SK-N-SH treated with all-trans-retinoic acid at 6 μM for 48 hours (cell line): Measurements from ENCODE around the gene POLR1F.
"Not testable (repeated sequence)": the region's sequence is repeated elsewhere in the genome, so short reads cannot be mapped to it uniquely, and the experiment has no call there.

Experiments used
- ATAC-seq: fragments of 200-7000 bp; cut with Tn5 transposase; 3 replicates; pipeline ENCODE4 v1.9.1; 2020; ENCODE audit warnings: mild to moderate bottlenecking, moderate library complexity
- ARNTL ChIP-seq: fragments of 450-650 bp; formaldehyde crosslinking; IDR thresholded peaks from 2 replicates; pipeline ENCODE4 v1.5.0; 2020; ENCODE audit warnings: low read depth, mild to moderate bottlenecking, moderate library complexity, borderline replicate concordance
- BACH2 ChIP-seq: fragments of 250-450 bp; sonication (Bioruptor Pico); IDR thresholded peaks from 2 replicates; pipeline ENCODE4 v1.9.0; 2021; ENCODE audit warnings: mild to moderate bottlenecking, borderline replicate concordance
- ESRRG ChIP-seq: fragments of 250-450 bp; sonication (Bioruptor Pico); IDR thresholded peaks from 2 replicates; pipeline ENCODE4 v1.6.1; 2021; ENCODE audit warnings: mild to moderate bottlenecking
- GLIS3 ChIP-seq: fragments of 250-450 bp; sonication (Bioruptor Pico); IDR thresholded peaks from 2 replicates; pipeline ENCODE4 v1.5.0; 2020; ENCODE audit warnings: mild to moderate bottlenecking, moderate library complexity
- ISL1 ChIP-seq: fragments of 250-450 bp; sonication (Bioruptor Pico); IDR thresholded peaks from 2 replicates; pipeline ENCODE4 v2.1.2; 2022; ENCODE audit warnings: mild to moderate bottlenecking, moderate library complexity
- OSR1 ChIP-seq: fragments of 250-450 bp; sonication (Bioruptor Pico); IDR thresholded peaks from 2 replicates; pipeline ENCODE4 v1.8.0; 2022; ENCODE audit warnings: moderate library complexity, mild to moderate bottlenecking, inconsistent platforms
- PATZ1 ChIP-seq: fragments of 250-450 bp; sonication (Bioruptor Pico); IDR thresholded peaks from 2 replicates; pipeline ENCODE4 v1.8.0; 2020; ENCODE audit warnings: mild to moderate bottlenecking, moderate library complexity, borderline replicate concordance
- PPARA ChIP-seq: fragments of 250-450 bp; sonication (Bioruptor Pico); IDR thresholded peaks from 2 replicates; pipeline ENCODE4 v1.5.0; 2020; ENCODE audit warnings: mild to moderate bottlenecking, borderline replicate concordance
- RARB ChIP-seq: fragments of 250-450 bp; sonication (Bioruptor Pico); IDR thresholded peaks from 2 replicates; pipeline ENCODE4 v1.8.0; 2021; ENCODE audit warnings: mild to moderate bottlenecking, moderate library complexity
- SNAI2 ChIP-seq: fragments of 250-450 bp; sonication (Bioruptor Pico); IDR thresholded peaks from 2 replicates; pipeline ENCODE4 v1.5.0; 2020; ENCODE audit warnings: mild to moderate bottlenecking, moderate library complexity
- TCF4 ChIP-seq: fragments of 250-450 bp; sonication (Bioruptor Pico); IDR thresholded peaks from 2 replicates; pipeline ENCODE4 v1.8.0; 2021; ENCODE audit warnings: mild to moderate bottlenecking, moderate library complexity, borderline replicate concordance
- TOX ChIP-seq: fragments of 250-450 bp; sonication (Bioruptor Pico); IDR thresholded peaks from 2 replicates; pipeline ENCODE4 v1.8.0; 2021; ENCODE audit warnings: mild to moderate bottlenecking, moderate library complexity, borderline replicate concordance
- ZC3H10 ChIP-seq: fragments of 250-450 bp; sonication (Bioruptor Pico); IDR thresholded peaks from 2 replicates; pipeline ENCODE4 v1.5.1; 2021; ENCODE audit warnings: mild to moderate bottlenecking, moderate library complexity
- ZFP30 ChIP-seq: fragments of 450-650 bp; formaldehyde crosslinking; IDR thresholded peaks from 2 replicates; pipeline ENCODE4 v1.5.0; 2022; ENCODE audit warnings: mild to moderate bottlenecking, moderate library complexity
- ZNF565 ChIP-seq: fragments of 450-650 bp; formaldehyde crosslinking; conservative IDR thresholded peaks from 2 replicates; pipeline ENCODE4 v1.5.0; 2020; ENCODE audit warnings: low read depth, mild to moderate bottlenecking, moderate library complexity
- ZNF70 ChIP-seq: fragments of 450-650 bp; formaldehyde crosslinking; IDR thresholded peaks from 2 replicates; pipeline ENCODE4 v1.5.0; 2020; ENCODE audit warnings: mild to moderate bottlenecking, moderate library complexity
- ZNF8 ChIP-seq: fragments of 450-650 bp; formaldehyde crosslinking; IDR thresholded peaks from 2 replicates; pipeline ENCODE4 v1.5.0; 2020; ENCODE audit warnings: mild to moderate bottlenecking, moderate library complexity
- TF ChIP-seq, protein P1 (sequence below): fragments of 250-450 bp; sonication (Bioruptor Pico); IDR thresholded peaks from 2 replicates; pipeline ENCODE4 v1.5.1; 2020; ENCODE audit warnings: low read depth, mild to moderate bottlenecking, moderate library complexity
- TF ChIP-seq, protein P2 (sequence below): fragments of 250-450 bp; sonication (Bioruptor Pico); IDR thresholded peaks from 2 replicates; pipeline ENCODE4 v1.5.1; 2021; ENCODE audit warnings: mild to moderate bottlenecking, moderate library complexity
- TF ChIP-seq, protein P3 (sequence below): fragments of 250-450 bp; sonication (Bioruptor Pico); IDR thresholded peaks from 2 replicates; pipeline ENCODE4 v1.8.0; 2021; ENCODE audit warnings: low read depth, mild to moderate bottlenecking, moderate library complexity, borderline replicate concordance

Gene POLR1F

DNA sequence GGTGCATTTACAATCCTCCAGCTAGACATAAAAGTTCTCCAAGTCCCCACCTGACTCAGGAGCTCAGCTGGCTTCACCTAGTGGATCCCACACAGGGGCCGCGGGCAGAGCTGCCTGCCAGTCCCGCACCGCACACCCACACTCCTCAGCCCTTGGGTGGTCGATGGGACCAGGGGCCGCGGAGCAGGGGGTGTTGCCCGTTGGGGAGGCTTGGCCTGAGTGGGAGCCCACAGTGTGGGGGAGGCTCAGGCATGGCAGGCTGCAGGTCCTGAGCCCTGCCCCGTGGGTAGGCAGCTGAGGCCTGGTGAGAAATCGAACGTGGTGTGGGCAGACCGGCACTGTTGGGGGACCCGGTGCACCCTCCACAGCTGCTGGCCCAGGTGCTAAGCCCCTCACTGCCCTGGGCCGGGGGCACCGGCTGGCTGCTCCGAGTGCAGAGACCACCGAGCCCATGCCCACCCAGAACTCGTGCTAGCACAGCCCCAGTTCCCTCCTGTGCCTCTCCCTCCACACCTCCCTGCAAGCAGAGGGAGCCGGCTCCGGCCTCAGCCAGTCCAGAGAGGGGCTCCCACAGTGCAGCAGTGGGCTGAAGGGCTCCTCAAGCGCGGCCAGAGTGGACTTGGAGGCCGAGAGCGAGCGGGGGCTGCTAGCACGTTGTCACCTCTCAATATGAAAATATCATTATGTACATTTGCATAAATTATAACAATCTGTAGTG is 16.6 kb downstream of the POLR1F start:
- TF ChIP-seq ISL1 (CRISPR knock-in tag) (no peak), ZNF565 (no peak), TOX (CRISPR knock-in tag) (no peak)
- TF ChIP-seq, protein P1, sequence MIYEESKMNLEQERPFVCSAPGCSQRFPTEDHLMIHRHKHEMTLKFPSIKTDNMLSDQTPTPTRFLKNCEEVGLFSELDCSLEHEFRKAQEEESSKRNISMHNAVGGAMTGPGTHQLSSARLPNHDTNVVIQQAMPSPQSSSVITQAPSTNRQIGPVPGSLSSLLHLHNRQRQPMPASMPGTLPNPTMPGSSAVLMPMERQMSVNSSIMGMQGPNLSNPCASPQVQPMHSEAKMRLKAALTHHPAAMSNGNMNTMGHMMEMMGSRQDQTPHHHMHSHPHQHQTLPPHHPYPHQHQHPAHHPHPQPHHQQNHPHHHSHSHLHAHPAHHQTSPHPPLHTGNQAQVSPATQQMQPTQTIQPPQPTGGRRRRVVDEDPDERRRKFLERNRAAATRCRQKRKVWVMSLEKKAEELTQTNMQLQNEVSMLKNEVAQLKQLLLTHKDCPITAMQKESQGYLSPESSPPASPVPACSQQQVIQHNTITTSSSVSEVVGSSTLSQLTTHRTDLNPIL (CRISPR knock-in tag), result no peak
- TF ChIP-seq, all 23 proteins: peak for 0
- ATAC-seq, result no peak

DNA sequence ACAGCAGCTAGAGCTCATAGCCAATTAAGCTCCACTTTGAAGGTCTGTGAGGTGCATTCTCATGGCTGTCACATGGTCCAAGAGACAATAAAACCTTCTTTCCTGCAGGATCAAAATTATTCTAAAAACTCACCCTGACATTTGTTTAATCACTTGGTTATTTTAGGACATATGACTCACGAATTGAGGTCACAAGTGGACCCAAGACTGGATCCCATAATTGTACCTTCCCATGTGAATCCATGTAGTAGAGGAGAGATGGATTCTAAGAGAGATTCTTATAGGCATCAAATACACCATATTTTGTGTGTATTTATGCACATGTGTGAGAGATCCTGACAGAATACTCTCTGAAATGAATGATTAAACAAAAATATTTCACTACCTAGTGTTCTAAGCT is 18.1 kb downstream of the POLR1F start:
- no peak for ATAC-seq
- TF ChIP-seq ZC3H10 (CRISPR knock-in tag) (no peak), PPARA (CRISPR knock-in tag) (no peak), SNAI2 (CRISPR knock-in tag) (no peak), ZNF8 (CRISPR knock-in tag) (no peak), BACH2 (no peak), ZNF70 (CRISPR knock-in tag) (no peak), ZFP30 (CRISPR knock-in tag) (no peak), ARNTL (CRISPR knock-in tag) (no peak), ZNF565 (no peak), GLIS3 (CRISPR knock-in tag) (no peak), ESRRG (CRISPR knock-in tag) (no peak), RARB (no peak)
- TF ChIP-seq, protein P1 (CRISPR knock-in tag), result no peak
- TF ChIP-seq, protein P2, sequence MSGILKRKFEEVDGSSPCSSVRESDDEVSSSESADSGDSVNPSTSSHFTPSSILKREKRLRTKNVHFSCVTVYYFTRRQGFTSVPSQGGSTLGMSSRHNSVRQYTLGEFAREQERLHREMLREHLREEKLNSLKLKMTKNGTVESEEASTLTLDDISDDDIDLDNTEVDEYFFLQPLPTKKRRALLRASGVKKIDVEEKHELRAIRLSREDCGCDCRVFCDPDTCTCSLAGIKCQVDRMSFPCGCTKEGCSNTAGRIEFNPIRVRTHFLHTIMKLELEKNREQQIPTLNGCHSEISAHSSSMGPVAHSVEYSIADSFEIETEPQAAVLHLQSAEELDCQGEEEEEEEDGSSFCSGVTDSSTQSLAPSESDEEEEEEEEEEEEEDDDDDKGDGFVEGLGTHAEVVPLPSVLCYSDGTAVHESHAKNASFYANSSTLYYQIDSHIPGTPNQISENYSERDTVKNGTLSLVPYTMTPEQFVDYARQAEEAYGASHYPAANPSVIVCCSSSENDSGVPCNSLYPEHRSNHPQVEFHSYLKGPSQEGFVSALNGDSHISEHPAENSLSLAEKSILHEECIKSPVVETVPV (CRISPR knock-in tag), result no peak

DNA sequence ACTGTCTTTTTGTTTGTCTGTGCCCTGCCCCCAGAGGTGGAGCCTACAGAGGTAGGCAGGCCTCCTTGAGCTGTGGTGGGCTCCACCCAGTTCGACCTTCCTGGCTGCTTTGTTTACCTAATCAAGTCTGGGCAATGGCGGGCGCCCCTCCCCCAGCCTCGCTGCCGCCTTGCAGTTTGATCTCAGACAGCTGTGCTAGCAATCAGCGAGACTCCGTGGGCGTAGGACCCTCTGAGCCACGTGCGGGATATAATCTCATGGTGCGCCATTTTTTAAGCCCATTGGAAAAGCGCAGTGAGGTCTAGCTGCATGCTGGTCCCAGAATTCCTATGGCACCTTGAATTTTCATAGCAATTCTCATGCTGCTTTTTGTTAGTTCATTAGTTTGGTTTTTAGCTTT is 19.7 kb downstream of the POLR1F start:
- not testable (repeated sequence) for ATAC-seq

DNA sequence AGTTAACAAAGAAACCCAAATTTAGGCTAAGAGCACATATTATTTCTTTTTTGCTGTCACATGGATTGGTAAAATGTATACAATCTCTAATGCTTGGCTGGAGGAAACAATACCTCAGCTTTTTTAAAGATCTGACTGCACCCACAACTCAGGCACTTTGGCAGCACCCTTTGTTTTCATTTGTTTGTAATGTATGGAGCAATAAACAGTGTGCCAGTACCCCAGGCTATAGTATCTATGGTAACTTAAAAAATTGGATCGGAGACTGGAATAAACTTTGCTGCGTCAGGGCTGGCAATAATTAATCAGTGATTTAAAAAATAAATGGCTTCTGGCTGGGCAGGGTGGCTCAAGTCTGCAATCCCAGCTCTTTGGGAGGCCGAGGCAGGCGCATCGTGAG is 27.2 kb downstream of the POLR1F start:
- no peak for ATAC-seq
- no peak for TF ChIP-seq TOX (CRISPR knock-in tag)
- TF ChIP-seq ISL1 (CRISPR knock-in tag), result no peak
- no peak for TF ChIP-seq OSR1 (CRISPR knock-in tag)
- TF ChIP-seq ZNF70 (CRISPR knock-in tag), result no peak
- TF ChIP-seq SNAI2 (CRISPR knock-in tag), result no peak
- no peak for TF ChIP-seq ARNTL (CRISPR knock-in tag)
- TF ChIP-seq, all 23 proteins: peak for 0

DNA sequence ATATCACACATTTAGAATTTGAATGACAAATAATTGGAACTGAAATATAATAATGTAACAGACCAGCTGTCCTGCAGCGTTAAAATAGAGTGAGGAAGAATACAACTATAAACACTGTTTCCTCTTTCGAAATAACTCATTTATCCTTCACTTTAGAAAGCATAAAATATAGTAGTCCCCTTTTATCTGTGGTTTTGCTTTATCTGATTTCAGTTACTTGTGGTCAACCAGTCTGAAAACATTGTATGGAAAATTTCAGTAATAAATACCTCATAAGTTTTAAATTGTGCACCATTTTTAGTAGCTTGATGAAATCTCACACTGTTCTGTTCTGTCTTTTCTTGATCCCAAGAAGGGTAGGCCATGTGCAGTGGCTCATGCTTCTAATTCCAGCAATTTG is 31.7 kb downstream of the POLR1F start:
- TF ChIP-seq BACH2 (no peak), ESRRG (CRISPR knock-in tag) (no peak), ZFP30 (CRISPR knock-in tag) (no peak), RARB (no peak), PPARA (CRISPR knock-in tag) (no peak), ZNF8 (CRISPR knock-in tag) (no peak), PATZ1 (no peak), ZC3H10 (CRISPR knock-in tag) (no peak), TCF4 (CRISPR knock-in tag) (no peak), SNAI2 (CRISPR knock-in tag) (no peak), ISL1 (CRISPR knock-in tag) (no peak)
- TF ChIP-seq, protein P3, sequence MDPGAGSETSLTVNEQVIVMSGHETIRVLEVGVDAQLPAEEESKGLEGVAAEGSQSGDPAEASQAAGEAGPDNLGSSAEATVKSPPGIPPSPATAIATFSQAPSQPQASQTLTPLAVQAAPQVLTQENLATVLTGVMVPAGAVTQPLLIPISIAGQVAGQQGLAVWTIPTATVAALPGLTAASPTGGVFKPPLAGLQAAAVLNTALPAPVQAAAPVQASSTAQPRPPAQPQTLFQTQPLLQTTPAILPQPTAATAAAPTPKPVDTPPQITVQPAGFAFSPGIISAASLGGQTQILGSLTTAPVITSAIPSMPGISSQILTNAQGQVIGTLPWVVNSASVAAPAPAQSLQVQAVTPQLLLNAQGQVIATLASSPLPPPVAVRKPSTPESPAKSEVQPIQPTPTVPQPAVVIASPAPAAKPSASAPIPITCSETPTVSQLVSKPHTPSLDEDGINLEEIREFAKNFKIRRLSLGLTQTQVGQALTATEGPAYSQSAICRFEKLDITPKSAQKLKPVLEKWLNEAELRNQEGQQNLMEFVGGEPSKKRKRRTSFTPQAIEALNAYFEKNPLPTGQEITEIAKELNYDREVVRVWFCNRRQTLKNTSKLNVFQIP (CRISPR knock-in tag), result no peak
- TF ChIP-seq, protein P2 (CRISPR knock-in tag), result no peak
- no peak for ATAC-seq
